Measurements from ENCODE around the gene LRRK1.

LRRK1 gene

DNA sequence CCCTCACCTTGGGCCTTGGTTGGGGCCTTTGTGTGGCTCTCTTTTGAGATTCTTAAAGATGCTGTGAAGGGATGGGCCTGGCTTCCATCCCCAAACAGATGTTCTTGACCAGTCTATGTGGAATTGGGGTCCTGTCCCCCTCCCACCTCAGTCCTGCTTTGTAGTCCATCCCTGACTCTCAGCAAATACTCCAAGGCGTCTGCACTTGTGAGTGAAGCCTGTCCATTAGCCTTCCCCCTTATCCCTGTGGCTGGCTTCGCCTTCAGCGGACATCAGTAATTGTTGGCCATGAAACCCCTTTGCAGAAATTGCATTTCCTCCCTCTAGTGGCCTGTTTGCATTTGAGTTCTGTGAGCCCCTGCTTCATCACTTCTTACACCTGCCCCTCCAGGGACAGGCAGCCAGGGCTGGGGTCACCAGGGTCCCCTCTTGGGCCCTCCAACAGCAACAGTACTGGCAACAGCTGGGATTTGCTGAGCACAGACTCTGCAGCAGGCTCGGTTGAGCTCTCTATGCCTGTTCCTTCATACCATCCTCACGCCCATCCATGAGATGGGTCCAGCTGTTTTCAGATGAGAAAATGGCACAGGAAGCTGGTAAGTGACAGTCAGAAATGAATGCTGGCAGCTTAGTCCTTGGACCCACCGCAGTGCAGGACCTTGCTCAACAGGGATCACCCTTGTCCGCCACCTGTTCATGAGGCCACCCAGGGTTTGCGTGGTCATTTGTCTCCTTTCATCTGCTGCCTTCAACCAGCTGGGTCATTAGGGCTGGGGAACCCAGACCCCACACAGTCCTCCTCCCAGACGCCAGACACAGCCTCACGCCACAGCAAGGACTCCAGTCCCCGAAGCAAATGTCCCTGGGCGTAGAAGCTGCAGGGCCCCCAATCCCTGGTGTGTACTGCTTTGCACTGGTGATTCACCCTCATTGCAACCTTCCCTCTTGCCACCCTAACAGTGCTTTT, 8.9 kb upstream of the LRRK1 start:
- no peak for DNase-seq (ENCODE audit: low spot score)

DNA sequence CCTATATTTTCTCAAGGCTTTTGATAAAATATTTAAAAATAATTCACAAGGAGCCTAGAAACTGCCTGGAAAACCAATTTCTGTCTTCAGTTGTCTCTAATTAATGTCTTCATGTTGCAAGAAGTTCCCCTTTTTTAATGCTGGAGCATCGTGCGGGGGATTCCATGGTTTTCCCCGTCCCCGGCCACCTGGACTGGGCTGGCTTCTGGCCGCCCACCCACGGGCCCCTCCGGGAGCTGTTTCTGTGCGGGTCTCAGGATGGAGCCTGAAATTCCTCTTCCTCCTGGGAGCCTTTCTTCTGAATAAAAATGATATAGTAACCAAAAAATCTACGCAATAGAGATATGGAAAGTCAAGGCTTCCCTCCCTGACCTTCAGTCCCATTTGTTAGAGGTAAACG, 8.1 kb upstream of the LRRK1 start:
- DNase-seq (ENCODE audit: low spot score) = no peak

GRCh38 chr15:100913961-100914360, 5.2 kb upstream of the LRRK1 start:
- no peak for DNase-seq (ENCODE audit: low spot score)

GRCh38 chr15:100914876-100915275, 4.3 kb upstream of the LRRK1 start:
- no peak for DNase-seq (ENCODE audit: low spot score)

DNA sequence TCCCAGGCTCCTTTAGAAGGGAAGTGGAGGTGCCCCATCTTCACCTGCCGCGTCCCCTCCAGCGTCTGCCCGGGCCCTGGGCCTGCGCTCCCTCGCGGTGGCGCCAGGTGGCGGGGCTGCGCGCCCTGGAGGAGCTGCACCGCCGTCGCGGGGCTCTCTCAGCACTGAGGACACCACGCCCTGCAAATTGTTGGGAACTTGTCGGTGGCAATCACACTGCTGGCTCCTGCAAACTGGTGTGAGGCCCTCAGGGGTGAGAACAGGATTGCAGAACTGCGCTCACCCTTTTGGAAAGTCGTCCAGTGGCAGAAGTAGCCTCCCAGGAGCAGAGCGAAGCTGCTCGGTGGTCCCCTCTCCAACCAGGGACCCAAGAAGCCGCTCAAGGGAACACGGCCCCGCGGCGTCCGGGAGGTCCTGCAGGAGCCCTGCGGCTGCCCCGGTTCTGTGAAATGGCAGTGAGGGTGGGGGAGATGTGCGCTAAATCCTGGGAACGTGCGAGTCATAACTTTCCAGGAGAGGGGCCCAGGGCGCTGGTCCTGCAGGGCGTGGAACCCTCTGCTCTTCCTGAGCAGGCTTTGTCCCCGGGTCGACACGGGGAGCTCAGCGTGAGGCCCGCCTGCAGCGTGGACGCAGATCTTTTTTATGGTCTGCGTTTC, 995 bp upstream of the LRRK1 start:
- peak; percentile 34 for DNase-seq (ENCODE audit: low spot score)

GRCh38 chr15:100919481-100920405, 586 bp downstream of the LRRK1 start:
- DNase-seq (ENCODE audit: low spot score) = no peak

GRCh38 chr15:100920516-100921135, 1.5 kb downstream of the LRRK1 start:
- no peak for DNase-seq (ENCODE audit: low spot score)

DNA sequence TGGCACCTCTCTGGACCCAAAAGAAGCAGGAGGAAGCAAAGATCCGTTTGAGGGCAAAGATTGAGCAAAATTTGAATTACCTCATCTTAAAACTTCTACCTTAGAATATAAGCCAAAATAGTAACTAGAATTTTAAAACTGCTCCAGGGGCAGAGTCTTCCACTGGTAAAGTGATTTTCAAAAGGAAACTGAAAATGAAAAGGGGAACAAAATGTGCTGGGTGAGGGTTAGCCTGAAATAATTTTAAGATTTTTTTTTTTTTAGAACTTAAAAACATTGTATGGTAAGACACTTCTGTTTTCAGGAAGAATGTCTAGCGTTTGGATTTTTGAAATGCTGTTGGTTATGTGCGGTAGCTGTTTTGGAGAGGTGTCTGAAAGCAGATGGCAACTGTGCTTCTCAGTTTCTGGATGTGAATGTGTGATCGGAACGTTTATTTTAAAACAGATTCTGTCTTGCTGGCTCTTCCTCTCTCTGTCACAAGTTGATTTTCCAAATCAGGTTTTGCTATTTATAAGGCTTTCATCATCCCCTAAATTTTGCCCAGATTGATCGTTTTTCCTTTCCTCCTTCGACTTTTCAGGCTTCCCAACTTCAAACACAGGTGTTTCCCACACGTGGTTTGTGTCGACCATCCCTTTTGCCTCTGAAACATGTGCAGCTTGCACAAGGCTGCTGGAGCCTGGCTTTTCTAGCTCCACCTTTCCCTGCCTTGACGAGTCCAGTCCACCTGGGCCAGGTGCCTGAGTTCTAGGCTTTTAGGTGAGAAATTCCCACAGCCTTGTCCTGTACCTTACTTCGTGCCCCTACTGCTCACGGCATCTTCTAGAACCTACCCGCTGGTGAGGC, 3.3 kb downstream of the LRRK1 start:
- DNase-seq (ENCODE audit: low spot score) = no peak

- DNase-seq (ENCODE audit: low spot score) = no peak
These were observed 3.9 kb downstream of the LRRK1 start for GRCh38 chr15:100923076-100923475.

GRCh38 chr15:100923902-100924301, 4.7 kb downstream of the LRRK1 start:
- no peak for DNase-seq (ENCODE audit: low spot score)

DNA sequence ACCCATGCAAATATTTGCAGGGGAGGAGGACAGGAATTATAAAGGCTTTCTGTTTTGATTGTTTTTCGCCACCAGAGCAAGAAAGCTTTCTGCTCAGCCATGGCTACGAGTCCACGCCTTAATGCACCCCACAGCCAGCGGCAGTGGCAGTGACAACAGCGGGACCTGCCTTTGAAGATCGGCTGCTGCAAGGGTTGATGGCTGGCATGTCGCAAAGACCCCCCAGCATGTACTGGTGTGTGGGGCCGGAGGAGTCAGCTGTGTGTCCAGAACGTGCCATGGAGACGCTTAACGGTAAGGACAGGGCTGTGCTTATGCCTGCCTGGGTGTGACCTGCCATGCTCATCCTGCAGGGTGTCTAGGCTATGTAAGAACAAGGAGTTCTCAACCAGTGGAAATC, 5.3 kb downstream of the LRRK1 start:
- no peak for DNase-seq (ENCODE audit: low spot score)

- no peak for DNase-seq (ENCODE audit: low spot score)
These were observed 6.3 kb downstream of the LRRK1 start for GRCh38 chr15:100925480-100925879.

DNA sequence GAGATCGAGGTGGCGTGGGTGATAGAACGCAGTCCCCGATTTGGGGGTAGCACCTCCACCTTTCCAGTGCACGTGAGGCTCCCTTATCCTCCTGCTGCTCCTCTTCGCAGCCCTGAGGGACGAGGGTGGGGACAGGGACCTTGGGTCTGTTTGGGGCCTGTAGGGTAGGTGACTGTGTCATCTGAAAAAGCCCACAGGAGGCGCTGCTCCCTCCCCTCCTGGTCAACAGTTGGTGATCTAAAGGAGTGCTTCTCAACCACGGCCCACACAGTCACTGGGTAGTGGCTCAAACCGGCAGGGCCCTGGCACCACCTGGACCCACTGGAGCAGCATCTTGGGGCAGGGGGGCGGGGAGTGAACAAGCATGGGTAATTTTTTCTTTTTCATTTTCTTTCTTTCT, 7.1 kb downstream of the LRRK1 start:
- DNase-seq (ENCODE audit: low spot score) = no peak

DNA sequence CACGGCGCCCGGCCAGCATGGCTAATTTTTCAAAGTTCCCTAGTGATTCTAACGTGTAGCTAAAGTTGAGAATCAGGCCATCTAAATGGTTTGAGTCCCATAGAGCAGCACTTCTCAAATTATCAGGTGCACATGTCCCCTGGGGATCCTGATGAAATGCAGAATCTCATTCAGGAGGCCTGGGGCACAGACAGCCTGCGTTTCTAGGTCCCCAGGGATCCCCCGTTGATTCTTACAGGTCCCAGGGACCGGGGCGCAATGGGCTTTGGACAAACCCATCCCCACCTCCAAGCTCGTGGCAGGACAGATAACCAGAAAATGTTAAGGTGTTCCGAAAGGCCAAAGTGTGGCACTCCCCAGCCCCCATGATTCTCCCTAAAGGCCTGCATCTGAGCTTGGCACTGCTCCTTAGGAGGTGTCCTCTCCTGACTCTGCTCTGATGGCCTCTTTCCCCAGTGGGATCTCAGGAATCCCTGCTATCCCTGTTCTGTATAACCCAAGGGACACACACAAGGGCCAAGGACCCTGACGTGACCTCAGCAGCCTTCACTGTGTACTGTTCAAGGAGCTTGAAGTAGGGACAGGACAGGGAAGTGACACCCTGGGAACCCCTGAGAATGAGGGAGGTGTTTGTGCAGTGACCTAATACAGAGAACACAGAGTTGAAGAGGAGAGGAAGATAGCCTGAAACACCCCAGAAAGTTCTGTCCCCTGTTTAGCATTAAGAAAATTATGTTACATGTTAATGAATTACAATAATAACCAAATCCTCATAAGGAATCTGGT, 8.0 kb downstream of the LRRK1 start:
- DNase-seq (ENCODE audit: low spot score) = no peak

DNA sequence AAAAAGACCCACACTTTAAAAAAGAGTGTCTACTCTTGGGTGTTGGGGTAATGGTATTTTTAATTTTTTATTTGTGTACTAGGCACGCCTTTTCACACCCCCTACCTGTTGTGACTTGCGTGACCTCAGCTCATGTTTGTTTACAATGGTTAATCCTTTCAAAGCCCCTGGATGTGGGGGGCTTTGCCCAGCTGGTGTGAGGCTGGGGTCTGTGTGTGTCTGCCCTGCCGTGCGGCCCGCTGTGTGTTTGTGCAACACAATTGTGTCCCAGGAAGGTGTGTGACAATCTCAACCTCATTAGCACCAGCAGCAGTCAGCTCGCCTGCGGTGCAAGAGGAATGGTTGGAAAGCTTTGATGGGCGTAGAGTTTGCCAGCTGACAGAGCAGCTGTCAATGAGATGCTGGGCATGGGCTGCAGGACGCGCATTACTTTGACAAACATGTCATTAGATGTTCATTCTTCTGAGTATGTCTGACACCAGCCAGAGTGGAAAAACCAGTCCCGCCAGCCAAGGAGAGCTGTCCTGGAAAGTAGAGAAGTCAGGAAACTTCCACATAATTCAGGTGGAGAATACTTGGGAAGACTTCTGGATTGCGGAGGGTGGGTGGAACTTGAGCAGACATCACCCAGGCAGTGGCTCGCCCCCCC, 9.6 kb downstream of the LRRK1 start:
- DNase-seq (ENCODE audit: low spot score) = no peak

- DNase-seq (ENCODE audit: low spot score) = no peak
These were observed 10.5 kb downstream of the LRRK1 start for GRCh38 chr15:100929641-100930042.

- no peak for DNase-seq (ENCODE audit: low spot score)
These were observed 11.2 kb downstream of the LRRK1 start for GRCh38 chr15:100930306-100930848.

- no peak for DNase-seq (ENCODE audit: low spot score)
These were observed 12.2 kb downstream of the LRRK1 start for GRCh38 chr15:100931143-100931890.
